Spleen (tissue), 7 donors: ENCODE results near the gene P2RY2.

Source experiments
- CTCF ChIP-seq, 11 experiments: fragments of 200-600 bp in 7 of 11; fragments of 450-650 bp in 4 of 11; sonication (generic) in 4 of 11; IDR thresholded peaks in 8 of 11; conservative IDR thresholded peaks in 3 of 11; 1 replicate in 7 of 11; 2 replicates in 4 of 11; pipeline versions ENCODE4 v1.4.0 to v1.8.0; 2016 to 2021; ENCODE audit warnings: antibody characterized with exemption in 11 of 11, inconsistent platforms in 4 of 11, mild to moderate bottlenecking in 1 of 11
- POLR2A ChIP-seq, 3 donors: fragments of 450-650 bp; IDR thresholded peaks; one replicate each; pipeline ENCODE4 v1.5.1; 2017; ENCODE audit warnings: antibody characterized with exemption in 3 of 3, mild to moderate bottlenecking in 1 of 3
- POLR2AphosphoS5 ChIP-seq, 3 donors: sonication (generic); formaldehyde crosslinking; IDR thresholded peaks; one replicate each; pipeline ENCODE4 v1.5.1; 2017; ENCODE audit warnings: antibody characterized with exemption in 3 of 3
- donor health status: DM: no; HTN: no; CAD: no; lungs with moderate emphysema.
- donor health status: DM: no; HTN: no; CAD: no.
- donor health status: DM: no; HTN: no; CAD: no.

DNA sequence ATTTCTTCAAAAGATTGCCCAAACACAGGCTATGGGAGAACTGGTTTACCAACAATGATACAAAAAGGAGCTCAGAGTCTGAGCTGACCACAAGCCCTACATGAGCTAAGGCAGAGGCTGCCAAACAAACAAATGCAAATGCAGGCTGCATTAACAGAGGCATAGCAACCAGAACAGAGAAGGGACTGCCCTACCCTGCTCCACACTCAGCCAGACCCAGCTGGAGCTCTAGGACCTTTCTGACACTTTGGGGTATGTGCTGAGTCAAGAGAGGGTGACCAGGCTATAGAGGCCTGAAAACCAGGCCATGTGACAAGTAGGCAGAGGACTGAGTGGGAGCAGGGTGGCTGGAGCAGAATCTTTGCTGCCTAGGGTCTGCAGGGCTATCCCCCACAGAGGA, 17.8 kb upstream of the P2RY2 start:
- no peak for TF ChIP-seq POLR2AphosphoS5 (IDR thresholded peaks at IDR 0.05)
- TF ChIP-seq POLR2A (IDR thresholded peaks at IDR 0.05): no peak
- TF ChIP-seq CTCF (IDR thresholded peaks at IDR 0.05 in 8 of 11, conservative IDR thresholded peaks at IDR 0.05 in 3 of 11): no peak
